ENCODE measurements around the gene TCF12.

The TCF12 gene

GRCh38 chr15:57044072-57044702 is 125.7 kb downstream of the TCF12 start:
- peaks cover 18% of the 10 kb centered on the region for H4K20me1 ChIP-seq (ENCODE audit: insufficient read depth, low read length, poor library complexity, severe bottlenecking)
- H3K9me3 ChIP-seq (ENCODE audit: insufficient read depth, low read depth, low read length) = no peaks in the 10 kb centered on the region
- H2AFZ ChIP-seq (ENCODE audit: low read length) = no peak overlapping the region
- H3K4me3 ChIP-seq (ENCODE audit: low read length, poor library complexity, severe bottlenecking) = no peak overlapping the region
- H3K9me2 ChIP-seq (replicated peaks; ENCODE audit: low read depth, low read length) = no peaks in the 10 kb centered on the region
- H3K4me1 ChIP-seq (ENCODE audit: insufficient read depth, low read length, poor library complexity, severe bottlenecking) = peaks cover 33% of the 10 kb centered on the region
- H3F3A ChIP-seq (ENCODE audit: low read depth) = no peaks in the 10 kb centered on the region
- H3K27me3 ChIP-seq (ENCODE audit: insufficient read depth, low read length, poor library complexity, severe bottlenecking) = no peaks in the 10 kb centered on the region
- peaks cover 85% of the 10 kb centered on the region for H3K79me2 ChIP-seq (ENCODE audit: insufficient read depth, low read length)
- no peak overlapping the region for H3K4me2 ChIP-seq (ENCODE audit: low read depth, low read length, poor library complexity, severe bottlenecking)
- TF ChIP-seq EZH2phosphoT487 (IDR thresholded peaks at IDR 0.05; ENCODE audit: borderline replicate concordance) = no peak
- no peak for TF ChIP-seq CTCF (conservative IDR thresholded peaks at IDR 0.05; ENCODE audit: low read length)
- no peak overlapping the region for H3K9ac ChIP-seq (ENCODE audit: low read depth, low read length, poor library complexity, severe bottlenecking)
- no peaks in the 10 kb centered on the region for H3K36me3 ChIP-seq (ENCODE audit: insufficient read depth, low read length)

- Histone ChIP-seq H3K9ac (ENCODE audit: low read depth, low read length, poor library complexity, severe bottlenecking) (no peak overlapping the region), H4K20me1 (ENCODE audit: insufficient read depth, low read length, poor library complexity, severe bottlenecking) (peaks cover 11% of the 10 kb centered on the region), H3K79me2 (ENCODE audit: insufficient read depth, low read length) (peaks cover 86% of the 10 kb centered on the region), H3K9me2 (replicated peaks; ENCODE audit: low read depth, low read length) (no peaks in the 10 kb centered on the region), H3K4me1 (ENCODE audit: insufficient read depth, low read length, poor library complexity, severe bottlenecking) (peaks cover 29% of the 10 kb centered on the region), H3K9me3 (ENCODE audit: insufficient read depth, low read depth, low read length) (no peaks in the 10 kb centered on the region), H3F3A (ENCODE audit: low read depth) (no peaks in the 10 kb centered on the region), H3K36me3 (ENCODE audit: insufficient read depth, low read length) (no peaks in the 10 kb centered on the region), H3K27me3 (ENCODE audit: insufficient read depth, low read length, poor library complexity, severe bottlenecking) (no peaks in the 10 kb centered on the region), H3K4me2 (ENCODE audit: low read depth, low read length, poor library complexity, severe bottlenecking) (no peak overlapping the region), H3K4me3 (ENCODE audit: low read length, poor library complexity, severe bottlenecking) (no peak overlapping the region), H2AFZ (ENCODE audit: low read length) (no peak overlapping the region)
- TF ChIP-seq EZH2phosphoT487 (IDR thresholded peaks at IDR 0.05; ENCODE audit: borderline replicate concordance) = no peak
- TF ChIP-seq CTCF (conservative IDR thresholded peaks at IDR 0.05; ENCODE audit: low read length) = no peak
Observed at GRCh38 chr15:57044970-57045369, 126.5 kb downstream of the TCF12 start.

GRCh38 chr15:57045741-57046382 is 127.4 kb downstream of the TCF12 start:
- Histone ChIP-seq H3F3A (ENCODE audit: low read depth) (no peaks in the 10 kb centered on the region), H3K4me2 (ENCODE audit: low read depth, low read length, poor library complexity, severe bottlenecking) (no peak overlapping the region), H3K36me3 (ENCODE audit: insufficient read depth, low read length) (no peaks in the 10 kb centered on the region), H3K9me3 (ENCODE audit: insufficient read depth, low read depth, low read length) (no peaks in the 10 kb centered on the region), H3K4me3 (ENCODE audit: low read length, poor library complexity, severe bottlenecking) (no peak overlapping the region), H3K4me1 (ENCODE audit: insufficient read depth, low read length, poor library complexity, severe bottlenecking) (peaks cover 29% of the 10 kb centered on the region), H3K27me3 (ENCODE audit: insufficient read depth, low read length, poor library complexity, severe bottlenecking) (no peaks in the 10 kb centered on the region), H3K79me2 (ENCODE audit: insufficient read depth, low read length) (peaks cover 85% of the 10 kb centered on the region), H4K20me1 (ENCODE audit: insufficient read depth, low read length, poor library complexity, severe bottlenecking) (peaks cover 17% of the 10 kb centered on the region), H3K9me2 (replicated peaks; ENCODE audit: low read depth, low read length) (no peaks in the 10 kb centered on the region), H2AFZ (ENCODE audit: low read length) (no peak overlapping the region), H3K9ac (ENCODE audit: low read depth, low read length, poor library complexity, severe bottlenecking) (no peak overlapping the region)
- TF ChIP-seq CTCF (conservative IDR thresholded peaks at IDR 0.05; ENCODE audit: low read length) = no peak
- no peak for TF ChIP-seq EZH2phosphoT487 (IDR thresholded peaks at IDR 0.05; ENCODE audit: borderline replicate concordance)
